SIG-M5 (cell line): Measurements from ENCODE around the gene AKR1C3.
"Not testable (repeated sequence)": the region's sequence is repeated elsewhere in the genome, so short reads cannot be mapped to it uniquely, and the experiment has no call there.

Experiments used
- DNase-seq: peaks from one replicate; lab custom pipeline; 2025; lab: John Stamatoyannopoulos, UW

The AKR1C3 gene

DNA sequence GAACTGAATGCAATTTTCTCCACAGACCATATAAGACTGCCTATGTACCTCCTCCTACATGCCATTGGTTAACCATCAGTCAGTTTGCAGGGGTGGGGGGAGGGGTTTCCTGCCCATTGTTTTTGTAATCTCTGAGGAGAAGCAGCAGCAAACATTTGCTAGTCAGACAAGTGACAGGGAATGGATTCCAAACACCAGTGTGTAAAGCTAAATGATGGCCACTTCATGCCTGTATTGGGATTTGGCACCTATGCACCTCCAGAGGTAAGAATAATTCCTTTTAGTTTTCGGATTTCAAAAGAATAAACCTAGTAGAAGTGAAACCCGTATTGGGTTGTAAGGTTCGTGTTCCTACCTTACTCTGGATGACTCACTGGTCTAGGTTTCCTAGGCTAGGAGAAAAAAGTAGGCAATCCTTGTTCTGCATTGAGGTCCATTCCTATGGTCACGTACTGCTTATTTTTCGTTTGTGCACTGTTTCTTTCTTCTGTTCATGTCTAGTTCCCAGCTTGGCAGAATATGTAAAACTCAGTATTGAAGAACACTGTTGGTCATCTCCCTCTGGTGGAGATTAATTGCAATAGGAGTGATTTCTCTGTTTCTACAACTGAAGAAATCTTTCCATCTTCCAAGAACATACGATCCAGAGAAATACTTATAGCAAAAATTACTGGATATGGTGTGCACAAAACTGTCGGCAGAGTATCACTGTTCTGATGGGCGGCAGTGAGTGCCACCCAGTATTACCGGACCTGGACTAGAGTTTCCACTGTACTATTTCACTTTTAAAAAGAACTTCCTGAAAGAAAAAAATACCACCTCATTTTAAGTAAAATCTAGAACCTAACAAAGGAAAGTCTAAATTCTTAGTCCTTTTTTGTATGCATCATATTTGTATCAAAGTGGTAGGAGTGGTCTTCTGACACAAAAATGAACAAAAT lies at the start of gene AKR1C3:
Gene AKR1C3, plus strand, starts transcription at position 150 of the 941 bp plus-strand sequence. Its CDS starts 31 bp downstream, at position 181.
- no peak for DNase-seq

DNA sequence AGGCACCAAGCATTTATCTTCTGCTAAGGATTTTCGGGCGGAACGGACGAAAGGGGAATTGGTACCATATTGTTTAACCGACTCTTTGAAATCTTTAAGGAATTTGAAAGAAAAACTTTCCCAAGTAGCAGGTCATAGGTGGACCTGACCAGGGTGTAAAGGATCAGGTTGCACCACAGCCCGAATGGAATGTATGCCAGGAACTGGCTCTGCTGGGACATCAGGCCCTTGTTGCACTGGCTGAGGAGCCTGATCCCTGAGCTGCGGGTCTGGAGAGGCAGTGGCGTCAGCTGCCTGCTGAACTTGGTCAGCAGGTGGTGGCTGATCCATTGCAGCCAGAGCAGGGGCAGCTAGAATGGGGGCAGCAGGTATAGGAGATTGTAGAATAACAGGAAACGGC lies 49.1 kb upstream of the AKR1C3 start:
- no peak for DNase-seq

DNA sequence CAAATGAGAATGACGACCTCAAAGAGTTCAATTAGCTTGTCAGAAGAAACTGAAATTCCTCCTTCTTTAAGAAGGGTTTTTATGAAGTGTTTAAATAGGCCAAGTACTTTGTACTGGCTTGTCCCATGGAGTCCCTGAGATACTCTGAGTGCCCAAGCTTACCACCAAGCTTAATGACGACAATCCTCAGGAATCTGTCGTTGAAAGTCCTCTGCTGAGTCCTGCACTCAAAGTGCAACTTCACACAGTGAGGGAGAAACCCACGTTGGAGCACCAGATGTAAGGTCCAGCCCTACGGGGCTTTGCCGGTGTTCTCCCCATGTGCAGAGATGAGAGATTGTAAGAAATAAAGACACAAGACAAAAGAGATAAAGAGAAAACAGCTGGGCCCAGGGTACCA lies 47.8 kb upstream of the AKR1C3 start:
- DNase-seq, result no peak

DNA sequence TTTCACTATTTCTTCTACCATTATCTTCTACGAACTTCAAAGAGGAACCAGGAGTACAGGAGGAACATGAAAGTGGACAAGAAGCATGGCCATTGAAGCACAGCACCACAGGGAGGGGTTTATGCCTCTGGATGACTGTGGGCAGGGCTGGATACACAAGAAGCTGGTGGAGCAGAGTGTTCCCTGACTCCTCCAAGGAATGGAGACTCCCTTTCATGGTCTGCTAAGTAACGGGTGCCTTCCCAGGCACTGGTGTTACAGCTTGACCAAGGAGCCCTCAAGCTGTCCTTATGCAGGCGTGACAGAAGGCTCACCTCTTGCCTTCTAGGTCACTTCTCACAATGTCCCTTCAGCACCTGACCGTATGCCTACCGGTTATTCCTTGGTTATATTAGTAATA lies 47.2 kb upstream of the AKR1C3 start:
- not testable (repeated sequence) for DNase-seq

DNA sequence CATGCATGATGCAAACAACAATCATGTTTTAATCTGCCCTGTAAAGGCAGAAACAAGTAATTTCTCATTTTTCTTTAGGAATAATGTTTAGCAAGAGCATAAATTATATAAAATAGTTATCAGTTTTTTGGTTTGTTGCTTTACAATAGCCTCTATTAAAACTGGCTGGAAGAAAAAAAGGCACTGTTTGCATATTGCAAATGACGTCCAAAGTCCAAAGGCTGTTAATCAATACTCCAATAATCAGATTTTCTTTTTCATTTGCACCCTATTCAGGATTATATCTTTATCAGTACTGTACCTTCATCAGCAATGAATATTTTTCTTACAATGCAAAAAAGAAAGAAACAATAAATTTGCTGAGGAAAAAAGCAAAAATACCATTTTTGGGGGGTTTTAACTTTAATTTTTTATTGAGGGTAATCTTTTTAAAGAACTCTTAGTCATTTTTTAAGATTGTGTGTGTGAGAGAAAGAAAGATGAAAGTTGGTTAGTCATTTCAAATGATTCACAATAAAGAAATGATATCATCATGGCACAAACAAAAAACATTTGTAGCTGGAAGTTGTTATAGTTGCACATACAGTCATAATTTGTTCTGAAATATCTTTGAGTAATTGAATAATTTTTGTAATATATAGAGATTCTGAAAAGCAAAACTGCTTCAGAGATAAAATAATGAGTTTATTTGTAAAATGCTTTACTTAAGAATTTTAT lies 46.1 kb upstream of the AKR1C3 start:
- DNase-seq, result no peak

DNA sequence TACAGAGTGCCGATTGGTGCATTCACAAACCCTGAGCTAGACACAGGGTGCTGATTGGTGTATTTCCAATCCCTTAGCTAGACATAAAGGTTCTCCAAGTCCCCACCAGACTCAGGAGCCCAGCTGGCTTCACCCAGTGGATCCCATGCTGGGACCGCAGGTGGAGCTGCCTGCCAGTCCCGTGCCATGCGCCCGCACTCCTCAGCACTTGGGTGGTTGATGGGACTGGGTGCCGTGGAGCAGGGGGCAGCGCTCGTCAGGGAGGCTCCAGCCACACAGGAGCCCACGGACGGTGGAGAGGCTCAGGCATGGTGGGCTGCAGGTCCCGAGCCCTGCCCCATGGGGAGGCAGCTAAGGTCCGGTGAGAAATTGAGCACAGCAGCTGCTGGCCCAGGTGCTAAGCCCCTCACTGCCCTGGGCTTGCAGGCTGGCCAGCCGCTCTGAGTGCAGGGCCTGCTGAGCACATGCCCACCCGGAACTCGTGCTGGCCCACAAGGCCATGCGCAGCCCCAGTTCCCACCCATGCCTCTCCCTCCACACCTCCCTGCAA lies 41.2 kb upstream of the AKR1C3 start:
- not testable (repeated sequence) for DNase-seq

DNA sequence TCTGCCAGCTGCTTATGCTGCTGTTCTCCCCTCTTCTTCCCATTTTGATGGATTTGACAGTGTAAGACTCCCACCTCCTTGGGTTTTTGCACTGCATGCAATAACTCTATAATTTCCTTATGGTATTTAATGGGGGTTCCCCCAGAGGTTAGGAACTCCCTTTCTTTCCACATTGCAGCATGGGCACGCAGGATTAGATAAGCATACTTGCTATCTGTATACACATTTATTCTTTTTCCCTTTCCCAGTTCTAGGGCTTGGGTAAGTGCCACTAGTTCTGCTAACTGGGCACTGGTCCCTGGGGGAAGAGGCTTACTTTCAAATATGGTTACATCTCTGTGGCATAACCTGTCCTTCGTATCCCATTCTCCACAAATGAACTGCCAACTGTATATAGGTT lies 39.4 kb upstream of the AKR1C3 start:
- DNase-seq, result not testable (repeated sequence)

DNA sequence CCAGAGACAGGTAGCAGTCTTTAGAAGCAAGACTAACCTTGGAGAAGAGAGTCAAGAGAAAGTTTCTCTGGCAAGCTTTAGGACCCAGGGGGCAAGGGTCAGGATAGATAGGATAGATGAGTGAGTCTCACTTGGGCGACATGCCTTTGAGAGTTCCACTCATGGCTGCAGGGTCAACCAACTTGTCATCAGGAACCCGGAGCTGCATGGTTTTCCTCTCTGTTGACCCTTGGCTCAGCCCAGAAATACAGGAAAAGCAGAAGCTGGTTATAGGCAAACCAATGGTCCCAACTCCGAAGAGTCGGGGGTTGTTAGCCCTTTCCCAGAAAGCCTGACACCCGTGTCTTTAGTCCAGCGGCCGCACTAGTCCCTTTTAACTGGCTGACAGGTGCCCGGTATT lies 34.9 kb upstream of the AKR1C3 start:
- not testable (repeated sequence) for DNase-seq

DNA sequence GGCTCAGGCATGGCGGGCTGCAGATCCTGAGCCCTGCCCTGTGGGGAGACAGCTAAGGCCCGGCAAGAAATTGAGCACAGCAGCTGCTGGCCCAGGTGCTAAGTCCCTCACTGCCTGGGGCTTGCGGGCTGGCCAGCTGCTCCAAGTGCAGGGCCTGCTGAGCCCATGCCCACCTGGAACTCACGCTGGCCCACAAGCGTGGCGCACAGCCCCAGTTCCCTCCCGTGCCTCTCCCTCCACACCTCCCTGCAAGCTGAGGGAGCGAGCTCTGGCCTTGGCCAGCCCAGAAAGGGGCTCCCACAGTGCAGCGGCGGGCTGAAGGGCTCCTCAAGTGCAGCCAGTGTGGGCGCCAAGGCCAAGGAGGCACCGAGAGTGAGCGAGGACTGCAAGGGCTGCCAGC lies 33.4 kb upstream of the AKR1C3 start:
- not testable (repeated sequence) for DNase-seq

DNA sequence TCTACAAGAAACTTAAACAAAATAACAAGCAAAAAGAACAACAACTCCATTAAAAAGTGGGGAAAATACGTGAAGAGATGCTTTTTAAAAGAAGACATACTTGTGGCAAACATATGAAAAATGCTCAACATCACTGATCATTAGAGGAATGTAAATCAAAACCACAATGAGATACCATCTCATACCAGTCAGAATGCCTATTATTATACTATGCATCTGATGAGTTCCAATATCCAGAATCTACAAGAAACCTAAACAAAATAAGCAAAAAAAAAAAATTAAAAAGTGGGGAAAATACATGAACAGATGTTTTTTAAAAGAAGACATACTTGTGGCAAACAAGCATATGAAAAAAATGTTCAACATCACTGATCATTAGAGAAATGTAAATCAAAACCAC lies 29.6 kb upstream of the AKR1C3 start:
- DNase-seq, result no peak

DNA sequence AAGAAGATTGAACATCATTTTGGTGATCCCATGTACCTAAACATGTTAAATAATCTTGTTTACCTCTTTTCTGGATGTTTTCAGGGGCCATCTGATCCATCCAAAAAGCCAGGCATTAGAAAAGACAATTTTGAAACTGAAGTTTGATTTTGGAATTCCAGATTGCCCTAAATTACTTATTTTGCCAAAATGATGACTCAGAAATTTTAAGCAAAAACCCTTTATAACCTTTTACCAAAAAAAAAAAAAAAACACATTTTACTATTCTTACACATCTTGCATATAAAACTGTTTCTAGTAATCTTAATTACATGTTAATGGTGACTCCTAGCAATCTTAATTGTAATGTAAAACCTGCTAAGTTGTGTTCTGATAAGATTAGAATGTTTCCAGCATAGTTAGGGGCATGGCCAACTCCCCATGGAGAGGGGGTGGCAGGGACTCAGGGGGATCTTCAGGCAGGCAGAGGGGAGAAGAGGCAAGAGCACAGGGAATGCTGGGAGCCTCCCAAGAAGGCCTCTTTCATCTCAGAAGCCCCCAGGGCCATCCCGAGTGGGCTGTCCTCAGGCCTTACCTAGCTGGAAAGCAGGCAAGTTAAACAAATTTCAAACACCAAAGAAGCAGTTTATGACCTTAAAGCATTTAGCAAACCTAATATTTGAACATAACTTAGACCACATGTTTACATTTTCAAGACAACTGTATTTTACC lies 25.8 kb upstream of the AKR1C3 start:
- no peak for DNase-seq

DNA sequence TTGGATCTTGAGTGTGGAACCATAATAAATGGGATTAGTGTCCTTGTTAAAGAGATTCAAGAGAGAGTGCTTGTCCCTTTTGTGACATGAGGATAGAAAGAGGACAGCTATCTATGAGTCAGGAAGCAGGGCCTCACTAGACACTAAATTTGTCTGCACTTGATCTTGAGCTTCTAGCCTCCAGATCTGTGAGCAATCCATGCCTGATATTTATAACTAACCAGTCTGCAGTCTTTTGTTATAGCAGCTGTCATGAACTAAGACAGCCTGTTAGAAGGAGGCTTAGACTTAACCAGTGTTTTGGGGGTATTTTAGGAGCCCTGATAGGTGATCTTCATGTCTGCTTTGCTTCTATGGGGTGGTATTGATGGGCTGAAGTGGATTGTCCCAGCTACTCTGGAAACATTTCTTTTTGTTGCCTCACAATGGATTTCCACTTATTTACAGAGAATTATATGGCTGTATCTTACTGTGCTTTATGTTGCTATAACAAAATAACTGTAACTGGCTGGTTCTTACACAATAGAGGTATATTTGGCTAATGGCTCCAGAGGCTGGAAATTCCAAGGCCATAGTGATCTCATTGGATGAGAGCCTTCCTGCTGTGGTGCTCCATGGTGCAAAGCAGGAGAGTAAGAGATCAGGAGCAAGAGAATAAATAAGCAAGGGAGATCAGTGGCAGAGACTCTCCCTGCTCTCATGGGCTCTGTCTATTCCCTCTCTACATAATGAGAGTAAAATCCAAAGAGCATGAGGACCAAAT lies 23.4 kb upstream of the AKR1C3 start:
- no peak for DNase-seq

DNA sequence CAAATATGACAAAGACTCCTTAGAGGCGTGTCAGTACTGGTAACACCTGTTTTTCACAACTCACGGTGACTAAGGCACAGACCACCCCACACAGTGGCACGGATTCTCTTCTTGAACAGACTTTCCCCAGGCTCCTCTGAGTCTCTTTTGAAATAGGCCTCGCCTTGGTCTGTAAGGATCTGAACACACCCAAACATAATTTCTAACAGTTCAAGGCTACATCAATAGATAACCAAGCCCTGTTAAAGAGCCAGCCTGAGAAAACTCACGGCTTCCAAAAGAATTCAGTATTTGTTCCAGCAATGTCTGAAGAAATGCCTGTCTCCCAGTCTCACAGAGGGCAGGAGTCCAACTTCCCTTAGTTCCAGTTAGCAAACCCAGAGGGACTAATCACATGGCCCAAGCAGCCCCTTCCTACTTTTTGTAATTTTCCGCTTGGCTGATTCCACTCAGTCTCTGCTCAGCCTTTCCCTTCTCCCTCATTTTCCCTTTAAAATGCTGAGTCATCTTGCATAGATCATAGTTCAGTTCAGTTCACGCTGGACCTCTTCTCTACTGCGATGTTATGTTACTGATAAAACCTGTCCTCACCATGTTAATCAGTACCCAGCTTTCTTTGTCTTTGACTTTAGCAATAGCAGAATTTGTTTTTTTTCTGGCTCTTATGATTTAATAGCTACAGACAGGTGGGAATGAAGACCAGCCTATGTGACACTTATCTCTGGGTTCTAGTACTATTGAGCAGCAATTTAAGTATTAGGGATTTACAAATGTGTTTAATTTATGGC lies 22.6 kb upstream of the AKR1C3 start:
- DNase-seq, result no peak

DNA sequence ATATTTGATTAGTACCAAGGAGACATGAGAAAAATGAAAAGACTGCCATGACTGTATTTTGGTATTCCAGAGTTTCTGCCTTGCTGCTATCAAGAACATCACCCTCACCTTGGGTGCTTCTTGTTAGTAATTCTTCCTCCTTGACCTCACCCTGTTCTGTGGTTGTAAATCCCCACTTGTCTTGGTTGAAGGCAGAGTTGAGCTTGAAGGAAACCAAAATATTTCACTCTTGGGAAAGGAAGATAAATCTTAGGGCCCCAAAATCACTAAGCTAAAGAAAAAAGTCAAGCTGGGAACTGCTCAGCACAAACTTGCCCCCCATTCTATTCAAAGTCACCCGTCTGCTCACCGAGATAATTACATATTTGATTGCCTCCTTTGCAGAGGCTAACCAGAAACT lies 20.6 kb upstream of the AKR1C3 start:
- DNase-seq, result no peak

DNA sequence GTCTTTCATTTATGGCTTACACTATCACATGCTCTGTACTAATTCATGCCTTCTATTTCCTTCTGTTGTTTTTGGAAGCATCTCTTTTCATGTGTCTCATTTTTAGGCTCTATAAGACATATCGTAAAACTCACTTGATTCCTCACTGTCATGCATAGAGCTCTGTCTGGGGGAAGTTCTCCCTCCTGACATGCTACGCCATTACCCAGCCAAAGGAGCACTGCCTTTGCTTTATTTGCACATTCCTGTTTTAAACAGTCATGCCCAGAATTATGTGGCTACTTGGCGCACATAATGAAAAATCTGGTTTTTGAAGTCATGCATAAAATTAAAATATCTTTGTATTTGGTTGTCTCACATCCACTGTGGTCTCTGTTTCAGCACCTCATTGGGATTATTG lies 17.6 kb upstream of the AKR1C3 start:
- no peak for DNase-seq

DNA sequence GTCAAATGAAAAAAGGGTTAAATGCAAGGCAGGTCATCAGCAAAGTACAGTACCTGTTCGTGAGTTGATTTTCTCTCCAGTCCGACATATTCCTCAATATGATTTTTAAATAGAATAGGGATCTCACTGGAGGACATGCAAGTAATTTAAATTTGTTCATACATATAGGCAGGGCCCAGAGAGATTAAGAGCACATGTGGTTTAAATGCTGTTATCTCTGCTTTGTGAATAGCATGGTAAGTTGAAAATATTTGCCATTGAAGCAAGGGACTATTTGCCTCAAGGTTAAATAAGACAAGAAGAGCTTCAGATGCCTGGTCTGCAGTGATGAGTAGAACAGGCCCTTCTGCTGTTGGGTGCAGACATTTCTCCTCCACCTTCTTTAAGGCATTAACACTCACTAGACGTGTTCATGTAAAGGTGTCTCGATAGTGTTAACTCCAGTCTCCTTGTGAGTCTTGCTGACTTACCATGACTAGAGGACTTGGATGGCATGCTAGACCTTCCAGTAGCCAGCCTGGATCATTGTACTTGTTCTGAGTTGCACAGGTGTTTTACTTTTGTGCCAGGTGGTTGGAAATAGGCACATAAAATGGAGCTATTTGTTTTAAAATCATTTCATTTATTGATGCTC lies 15.6 kb upstream of the AKR1C3 start:
- no peak for DNase-seq

DNA sequence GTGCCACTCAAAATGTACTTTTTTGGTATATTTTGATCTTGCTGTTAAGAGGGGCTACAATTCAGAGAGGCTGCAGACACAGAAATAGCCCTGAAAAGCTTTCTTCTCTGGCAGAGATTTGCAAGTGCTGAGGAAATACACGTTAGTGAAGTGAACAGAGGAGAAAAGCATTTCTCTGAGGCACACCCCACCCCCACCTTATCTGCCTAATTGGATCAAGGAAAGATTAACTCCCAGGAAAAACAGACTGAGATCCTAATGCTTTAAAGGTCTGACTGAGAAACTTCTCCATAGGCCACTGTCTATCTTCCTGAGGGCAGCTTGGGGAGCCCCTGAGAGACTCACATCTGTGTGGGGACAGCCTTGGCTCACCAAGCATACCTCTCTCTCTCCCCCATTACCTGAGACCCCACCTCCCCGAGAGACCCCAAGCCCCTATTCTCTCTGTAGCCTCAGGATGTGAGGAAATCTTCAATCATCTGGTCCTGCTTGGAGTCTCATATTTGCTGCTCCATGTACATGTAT lies 14.8 kb upstream of the AKR1C3 start:
- no peak for DNase-seq

DNA sequence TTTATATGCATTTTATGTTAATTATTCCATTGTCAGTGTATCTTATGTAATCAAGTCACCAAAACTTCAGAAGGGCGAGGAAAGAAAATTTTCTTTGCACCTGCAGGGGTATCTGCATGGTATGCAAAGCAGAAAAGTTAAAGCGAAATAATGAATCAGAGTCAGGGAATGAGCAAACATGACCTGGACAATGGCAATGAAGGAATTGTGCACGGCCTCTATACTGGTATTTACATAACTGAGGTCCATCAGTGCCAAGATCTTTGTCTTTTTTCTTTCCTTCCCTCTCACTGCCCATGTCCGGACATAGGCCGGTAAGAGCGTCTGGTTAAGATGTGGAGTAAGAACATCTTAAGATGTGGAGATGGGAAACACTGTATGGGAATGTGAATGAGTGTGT lies 14.4 kb upstream of the AKR1C3 start:
- no peak for DNase-seq

DNA sequence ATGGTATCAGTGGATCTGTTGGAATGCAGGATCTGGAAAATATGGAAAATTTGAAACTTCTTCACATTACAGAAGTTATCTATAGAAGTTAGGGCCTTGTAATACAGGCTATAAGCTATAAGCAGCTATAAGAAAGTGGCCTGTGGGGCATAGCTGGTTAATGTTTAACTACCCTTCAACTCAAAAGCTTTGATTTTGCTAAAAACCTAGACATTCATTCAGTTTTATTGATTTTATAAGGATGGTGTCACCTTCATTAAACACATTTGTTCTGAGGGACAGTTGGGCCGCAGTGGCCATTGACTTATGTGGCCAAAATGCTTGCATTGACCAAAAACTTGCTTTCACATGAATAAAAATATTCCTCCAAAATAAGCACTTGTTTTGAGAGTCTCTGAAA lies 13.1 kb upstream of the AKR1C3 start:
- no peak for DNase-seq

DNA sequence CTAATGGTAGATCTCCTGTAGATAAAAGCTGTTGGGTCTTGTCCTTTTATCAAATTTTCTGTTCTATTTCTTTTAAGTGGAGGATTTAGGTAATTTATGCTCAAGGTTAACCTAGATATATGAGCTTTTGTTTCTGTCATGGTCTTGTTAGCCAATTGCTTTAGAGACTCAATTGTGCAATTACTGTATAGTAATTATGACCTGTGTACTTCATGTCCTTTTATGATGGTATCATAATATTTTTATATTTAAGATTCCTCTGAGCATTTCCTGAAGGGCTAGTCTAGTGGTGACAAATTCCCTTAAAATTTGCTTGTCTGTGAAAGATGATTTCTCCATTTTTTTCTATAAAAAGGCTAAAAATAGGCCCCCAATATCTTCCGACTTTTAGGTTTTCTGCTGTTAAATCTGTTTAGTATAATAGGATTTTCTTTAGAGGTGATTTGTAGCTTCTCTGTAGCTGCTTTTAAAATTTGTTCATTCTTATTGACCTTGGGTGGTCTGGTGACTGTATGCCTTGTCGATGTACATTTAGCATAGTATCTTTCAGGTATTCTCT lies 5.4 kb upstream of the AKR1C3 start:
- DNase-seq, result no peak
